GM19238 (cell line): ENCODE results near the gene PSME1.

Experiments used
- DNase-seq: peaks from one replicate; pipeline ENCODE4 v3.0.0; 2011; ENCODE audit warnings: low spot score; ENCODE audit not compliant: insufficient read length

The PSME1 gene

GRCh38 chr14:24135834-24136683, at the start of gene PSME1:
TSS of gene PSME1 (plus strand) at chr14:24136194. CDS start at chr14:24136263, 69 bp downstream.
- peak; percentile 91 for DNase-seq

- no peak for DNase-seq
Observed at GRCh38 chr14:24087004-24087403, 49.0 kb upstream of the PSME1 start.

DNA sequence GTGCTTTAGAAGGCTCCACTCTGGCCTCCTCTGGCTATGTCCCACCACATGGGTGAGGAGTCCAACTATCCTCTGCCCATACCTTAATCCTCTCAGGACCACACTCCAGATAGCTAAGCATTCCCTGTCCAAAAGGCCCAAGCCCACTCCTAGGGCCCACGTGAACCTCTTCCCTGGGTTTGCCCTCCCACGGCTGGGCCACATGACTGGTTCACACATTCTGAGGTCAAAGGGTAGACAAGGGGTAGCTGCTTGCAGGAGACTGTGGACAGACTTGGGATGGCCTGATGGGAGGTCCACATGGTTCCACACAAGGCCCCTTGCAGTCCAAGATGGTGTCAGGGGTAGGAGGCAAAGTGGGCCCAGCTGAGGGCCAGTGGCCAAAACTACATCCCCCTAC, 47.9 kb upstream of the PSME1 start:
- DNase-seq: no peak

DNA sequence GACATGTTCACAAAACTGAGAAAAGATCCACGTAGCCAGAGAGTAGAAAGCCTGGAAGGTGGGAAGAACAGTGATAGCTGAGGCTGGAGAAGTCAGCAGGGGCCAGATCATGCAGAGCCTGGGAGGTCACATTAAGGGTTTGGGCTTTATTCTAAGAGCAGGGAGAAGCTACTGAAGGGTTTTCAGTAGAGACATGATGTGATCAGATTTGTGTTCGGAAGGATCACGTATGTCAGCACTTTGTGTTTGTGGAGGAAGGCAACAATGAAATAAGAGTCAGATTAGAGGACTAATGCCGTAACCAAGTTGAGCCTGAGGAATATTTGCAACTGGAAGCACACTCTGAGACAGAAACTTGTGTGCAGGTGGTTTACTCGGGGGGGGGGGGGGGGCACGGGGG, 46.1 kb upstream of the PSME1 start:
- no peak for DNase-seq

DNA sequence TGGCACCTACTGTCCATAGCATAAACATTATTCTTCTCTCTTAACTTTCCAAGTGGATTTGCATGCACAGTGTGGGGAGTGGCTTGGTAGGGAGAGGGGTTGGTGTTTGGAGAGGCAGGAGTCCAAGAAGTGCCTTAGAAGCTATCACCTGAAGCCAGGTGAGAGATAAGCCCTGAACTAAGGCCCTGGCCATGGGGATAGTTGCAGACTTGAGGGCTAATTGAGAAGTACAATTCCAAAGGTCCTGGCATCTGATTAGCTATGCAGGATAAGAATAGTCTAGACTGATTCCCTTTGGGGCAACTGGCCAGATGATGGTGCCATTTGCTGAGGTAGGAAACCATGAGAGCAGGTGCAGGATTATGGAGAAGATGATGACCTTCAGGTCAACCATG, 43.9 kb upstream of the PSME1 start:
- no peak for DNase-seq

GRCh38 chr14:24092505-24093206, 43.3 kb upstream of the PSME1 start:
- no peak for DNase-seq

DNA sequence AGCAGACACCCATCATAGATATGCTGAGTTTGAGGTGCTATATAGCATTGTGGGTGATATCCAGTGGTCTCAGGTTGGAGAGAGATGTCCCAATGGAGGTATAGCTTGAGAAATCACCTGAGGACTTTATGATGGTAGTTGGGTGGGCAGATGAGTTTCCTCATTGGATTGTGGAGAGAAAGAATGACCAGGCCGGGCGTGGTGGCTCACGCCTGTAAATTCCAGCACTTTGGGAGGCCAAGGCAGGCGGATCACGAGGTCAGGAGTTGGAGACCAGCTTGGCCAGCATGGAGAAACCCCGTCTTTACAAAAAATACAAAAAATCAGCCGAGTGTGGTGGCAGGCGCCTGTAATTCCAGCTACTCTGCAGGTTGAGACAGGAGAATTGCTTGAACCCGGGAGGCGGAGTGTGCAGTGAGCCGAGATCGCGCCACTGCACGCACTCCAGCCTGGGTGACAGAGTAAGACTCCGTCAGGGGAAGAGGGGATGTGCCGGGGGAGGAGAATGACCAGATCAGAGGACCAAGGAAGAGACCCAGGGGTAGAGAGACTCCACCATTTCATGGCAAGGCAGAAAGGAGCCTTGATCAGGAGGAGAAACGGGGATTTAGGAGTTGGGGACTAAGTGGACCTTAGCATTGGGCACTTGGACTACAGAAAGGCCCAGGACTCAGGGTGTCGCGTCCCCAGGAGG, 42.6 kb upstream of the PSME1 start:
- no peak for DNase-seq

DNA sequence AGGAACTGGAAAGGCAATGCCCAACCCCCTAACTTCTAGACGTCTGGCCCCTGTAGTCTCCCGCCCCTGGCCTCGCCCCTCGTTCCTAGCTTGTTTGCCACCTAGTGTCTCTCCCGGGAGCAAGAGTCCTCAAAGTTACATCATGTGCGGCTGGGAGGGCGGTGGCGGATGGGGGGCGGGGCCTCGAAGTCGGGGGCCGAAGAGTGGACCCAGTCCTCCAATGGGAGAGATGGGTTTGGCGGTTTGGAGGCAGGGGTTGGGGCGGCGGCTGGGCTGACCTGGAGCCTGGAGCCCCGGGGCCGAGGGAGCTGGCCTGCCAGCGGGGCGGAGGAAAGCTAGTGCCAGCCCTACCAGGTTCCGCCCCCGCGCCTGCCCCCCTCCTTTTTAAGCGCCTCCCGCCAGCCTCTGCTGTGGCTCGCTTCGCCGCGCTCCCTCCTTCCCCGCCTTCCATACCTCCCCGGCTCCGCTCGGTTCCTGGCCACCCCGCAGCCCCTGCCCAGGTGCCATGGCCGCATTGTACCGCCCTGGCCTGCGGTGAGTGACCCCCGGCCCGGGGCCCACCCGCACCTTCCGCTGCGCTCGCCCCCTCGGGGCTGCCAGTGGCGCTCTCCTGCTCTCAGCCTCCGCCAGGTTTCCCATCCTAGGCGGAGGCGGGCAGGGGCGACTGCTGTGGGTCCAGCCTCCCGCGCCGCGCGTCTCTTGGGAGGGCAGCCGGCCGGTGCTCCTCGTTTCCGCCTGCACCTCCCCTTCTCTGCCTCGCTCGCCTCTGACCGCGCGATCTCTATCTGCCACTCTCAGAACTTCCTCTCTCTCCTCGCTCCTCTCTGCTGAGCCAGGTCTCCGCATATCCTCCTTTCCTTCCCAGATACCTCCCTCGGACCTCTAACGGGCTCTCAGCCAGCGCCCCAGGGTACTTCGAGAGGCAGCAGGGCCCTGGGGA, 41.8 kb upstream of the PSME1 start, which contains the start of gene PCK2:
TSS of gene PCK2 (plus strand) at position 411 of the 940 bp plus-strand sequence. CDS start at position 506, 95 bp downstream.
- peak; percentile 84 for DNase-seq

GRCh38 chr14:24094841-24095270, 41.1 kb upstream of the PSME1 start:
- no peak for DNase-seq

DNA sequence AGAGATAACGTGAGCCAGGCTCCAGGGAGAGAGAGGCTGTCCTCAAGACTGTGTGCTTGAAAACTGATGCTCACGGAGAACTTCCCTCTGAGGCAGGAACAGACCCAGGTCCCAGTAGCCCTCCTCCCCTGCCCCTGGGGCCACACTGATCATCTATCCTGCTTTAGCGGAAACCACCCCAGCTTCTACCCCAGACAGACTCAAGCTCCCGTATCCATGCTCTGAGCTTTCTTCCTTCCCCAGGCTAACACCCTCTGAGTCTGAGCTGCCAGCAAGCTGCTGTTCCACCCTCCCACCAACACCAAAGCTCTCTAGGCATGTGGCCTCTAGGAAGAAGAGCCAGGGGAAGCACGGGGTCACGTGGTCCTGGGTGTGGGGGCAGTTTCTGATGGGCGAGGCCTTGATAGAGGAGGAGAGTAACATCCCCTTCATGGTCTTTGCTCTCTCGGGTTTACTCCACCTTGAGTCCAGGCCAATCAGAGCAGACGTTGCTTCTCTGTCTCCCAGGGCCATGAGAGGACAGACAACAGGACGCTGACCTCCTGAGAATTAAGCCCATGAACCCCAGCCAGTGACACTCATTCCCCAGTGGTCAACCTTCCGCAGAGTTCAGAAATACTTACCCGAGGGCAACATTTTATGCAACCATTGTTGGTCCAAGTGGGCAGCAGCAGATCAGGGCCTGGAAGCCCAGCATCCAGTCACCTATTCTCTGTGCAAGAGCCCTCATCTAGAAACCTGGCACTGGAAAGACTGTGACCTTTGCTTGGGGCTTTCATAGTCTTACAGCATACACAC, 40.5 kb upstream of the PSME1 start:
- DNase-seq: peak; percentile 92

- DNase-seq: no peak
Observed at GRCh38 chr14:24096545-24097181, 39.3 kb upstream of the PSME1 start.

GRCh38 chr14:24098229-24098926, 37.6 kb upstream of the PSME1 start:
- DNase-seq: no peak

- DNase-seq: no peak
Observed at GRCh38 chr14:24098927-24099813, 36.8 kb upstream of the PSME1 start.

DNA sequence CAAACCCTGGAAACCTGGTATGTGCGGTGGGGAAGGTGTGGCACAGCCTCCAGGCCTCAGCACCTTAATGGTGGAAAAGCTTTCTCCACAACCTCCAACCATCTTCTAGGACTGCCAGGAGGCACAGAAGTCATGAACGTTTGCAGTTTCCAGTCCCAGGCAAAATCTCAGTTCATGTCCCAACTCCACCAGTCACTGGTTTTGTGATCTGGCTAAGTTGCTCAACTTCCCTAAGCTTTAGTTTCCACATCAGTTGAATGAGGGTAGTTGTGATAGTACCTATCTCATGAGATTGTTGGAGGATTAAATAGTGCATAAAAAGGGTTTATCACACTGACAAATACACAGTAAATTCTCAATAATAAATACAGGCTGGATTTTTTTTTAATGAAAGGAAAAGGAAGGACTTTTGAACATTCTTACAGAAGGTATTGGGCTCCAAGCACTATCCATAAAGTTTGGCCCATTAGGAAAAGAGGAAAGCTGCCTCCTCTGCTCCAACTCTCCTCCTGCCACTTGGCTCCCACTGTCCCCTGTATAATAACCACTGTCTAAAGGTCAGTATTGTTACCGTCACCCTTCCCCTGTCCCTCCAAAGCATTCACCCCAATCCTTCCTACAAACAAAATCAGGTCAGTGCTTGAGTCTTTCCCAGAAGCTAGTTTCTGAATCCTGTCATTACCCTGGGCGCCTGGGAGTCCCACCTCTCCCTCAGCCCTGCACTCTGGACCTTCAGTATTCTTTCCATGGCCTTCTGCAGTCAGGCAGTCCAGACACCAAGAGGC, 35.6 kb upstream of the PSME1 start:
- no peak for DNase-seq

- DNase-seq: no peak
Observed at GRCh38 chr14:24100982-24101494, 35.0 kb upstream of the PSME1 start.

DNA sequence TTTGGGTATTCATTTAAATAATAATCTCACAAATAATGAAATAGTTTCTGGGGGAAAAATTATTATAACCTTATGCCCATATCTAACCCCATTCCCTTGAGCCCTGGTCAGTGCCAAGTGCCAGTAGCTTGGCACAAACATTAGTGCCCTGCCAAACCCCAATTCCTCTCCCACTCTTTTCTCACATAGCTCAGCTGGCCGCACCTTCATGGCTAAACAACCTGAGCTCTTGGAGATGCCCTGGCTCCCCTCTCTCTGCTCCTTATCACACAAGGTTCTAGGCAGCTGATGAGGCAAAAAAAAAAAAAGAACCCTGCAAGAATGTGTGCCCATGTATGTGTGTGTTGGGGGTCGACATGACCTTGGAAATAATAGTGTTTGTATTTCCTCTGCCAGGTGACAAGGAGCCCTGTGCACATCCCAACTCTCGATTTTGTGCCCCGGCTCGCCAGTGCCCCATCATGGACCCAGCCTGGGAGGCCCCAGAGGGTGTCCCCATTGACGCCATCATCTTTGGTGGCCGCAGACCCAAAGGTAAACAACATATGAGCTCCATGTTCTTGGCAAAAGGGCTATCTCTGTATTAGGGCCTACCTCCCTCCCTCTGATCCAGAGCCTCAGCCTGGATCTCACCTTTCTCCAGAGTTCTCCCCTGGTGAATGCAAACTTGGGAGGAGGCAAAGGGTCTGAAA, 33.5 kb upstream of the PSME1 start:
- DNase-seq: no peak
